Measurements from ENCODE around the gene VWA1.

DNA sequence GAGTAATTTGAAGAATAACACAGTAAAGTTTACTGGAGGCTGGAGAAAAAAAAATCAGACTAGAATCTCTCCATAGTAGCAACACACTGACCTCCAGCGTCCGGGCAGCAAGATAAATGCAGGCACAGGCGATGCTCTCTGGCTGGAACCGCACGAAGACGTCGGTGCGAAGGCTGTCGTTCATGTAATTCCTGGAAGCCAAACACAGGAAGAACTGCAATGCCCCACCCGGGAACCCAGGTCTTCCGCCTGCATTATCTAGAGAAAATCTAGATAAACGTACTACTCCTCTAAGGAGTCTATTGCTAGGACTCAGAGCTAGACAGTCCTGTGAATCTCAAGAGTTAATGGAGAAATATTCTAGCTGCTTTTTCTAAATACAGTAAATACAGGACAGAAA is 44.8 kb upstream of the VWA1 start:
- TF ChIP-seq, protein P1, sequence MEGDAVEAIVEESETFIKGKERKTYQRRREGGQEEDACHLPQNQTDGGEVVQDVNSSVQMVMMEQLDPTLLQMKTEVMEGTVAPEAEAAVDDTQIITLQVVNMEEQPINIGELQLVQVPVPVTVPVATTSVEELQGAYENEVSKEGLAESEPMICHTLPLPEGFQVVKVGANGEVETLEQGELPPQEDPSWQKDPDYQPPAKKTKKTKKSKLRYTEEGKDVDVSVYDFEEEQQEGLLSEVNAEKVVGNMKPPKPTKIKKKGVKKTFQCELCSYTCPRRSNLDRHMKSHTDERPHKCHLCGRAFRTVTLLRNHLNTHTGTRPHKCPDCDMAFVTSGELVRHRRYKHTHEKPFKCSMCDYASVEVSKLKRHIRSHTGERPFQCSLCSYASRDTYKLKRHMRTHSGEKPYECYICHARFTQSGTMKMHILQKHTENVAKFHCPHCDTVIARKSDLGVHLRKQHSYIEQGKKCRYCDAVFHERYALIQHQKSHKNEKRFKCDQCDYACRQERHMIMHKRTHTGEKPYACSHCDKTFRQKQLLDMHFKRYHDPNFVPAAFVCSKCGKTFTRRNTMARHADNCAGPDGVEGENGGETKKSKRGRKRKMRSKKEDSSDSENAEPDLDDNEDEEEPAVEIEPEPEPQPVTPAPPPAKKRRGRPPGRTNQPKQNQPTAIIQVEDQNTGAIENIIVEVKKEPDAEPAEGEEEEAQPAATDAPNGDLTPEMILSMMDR (IDR thresholded peaks at IDR 0.05): no peak
- no peak for TF ChIP-seq FOXK1 (CRISPR knock-in tag; IDR thresholded peaks at IDR 0.05)
